Measurements from ENCODE around the gene HERC3. TPM values are rescaled to one million over a fixed set of nuclear protein-coding genes. Genes with fewer than 3 reads are reported as not detected.

HERC3 gene
- total and polyA plus RNA-seq, 10 of the 15 experiments (the other 5 are each of a cell fraction or from before 2014, with no cell fraction given) = 0.52 to 18.2 (median 2.8) TPM

DNA sequence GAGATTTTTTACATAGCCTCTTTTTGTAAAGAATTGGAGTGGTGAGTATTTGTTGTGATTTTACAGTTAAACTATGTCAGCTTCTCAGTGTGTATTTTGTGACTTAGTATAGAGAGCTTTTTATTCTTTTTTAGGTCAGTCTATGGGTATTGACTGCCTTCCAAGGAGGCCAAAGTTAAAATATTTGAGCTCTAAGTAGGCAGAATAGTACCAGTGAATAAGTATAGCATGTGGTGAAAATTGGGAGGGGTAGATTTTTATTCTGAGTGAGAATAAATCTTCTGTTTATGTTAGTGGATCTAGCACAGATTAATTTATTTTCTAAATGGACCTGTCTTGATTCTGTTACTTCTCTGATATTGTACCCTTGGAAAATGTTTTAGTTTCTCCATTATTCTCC, 37.5 kb downstream of the HERC3 start:
- Histone ChIP-seq H3K9ac (ENCODE audit: control insufficient read depth, insufficient read depth, low read length) (no peak overlapping the region), H3K4me2 (ENCODE audit: control insufficient read depth, insufficient read depth) (no peak overlapping the region), H3K4me1 (ENCODE audit: control insufficient read depth, insufficient read depth, low read length) (no peaks in the 10 kb centered on the region), H3K9me3 (replicated peaks; ENCODE audit: control insufficient read depth, insufficient read depth, low read length) (no peaks in the 10 kb centered on the region; the same call in 2 of the 3 replicates), H3K36me3 (ENCODE audit: control insufficient read depth in 2 of 2, insufficient read depth in 2 of 2, low read length in 1 of 2) (no peaks in the 10 kb centered on the region), H3K4me3 (no peak overlapping the region), H3K79me2 (ENCODE audit: control insufficient read depth, insufficient read depth, low read length) (no peaks in the 10 kb centered on the region), H3K27ac (ENCODE audit: control insufficient read depth, insufficient read depth) (no peak overlapping the region), H2AFZ (ENCODE audit: control insufficient read depth, low read depth, low read length) (no peak overlapping the region), H3K27me3 (replicated peaks in 1 of 2; ENCODE audit: control insufficient read depth in 2 of 2, insufficient read depth in 2 of 2, low read length in 1 of 2) (no peaks in the 10 kb centered on the region), H4K20me1 (ENCODE audit: control insufficient read depth, insufficient read depth) (no peaks in the 10 kb centered on the region)
- in situ Hi-C loops (cut with MboI) (no loop called here), intact Hi-C loops (cut with micrococcal nuclease; ENCODE audit: unreplicated experiment) (no loop called here)
- ChIA-PET SMC1A (ENCODE audit: uncharacterized antibody, unreplicated experiment) (no interaction called here), POLR2A (no interaction called here), CTCF (interaction anchor here (0.5 to 0.9 kb wide), 3 partner anchors 13 to 188 kb away, joined by 3 read pairs; no protein-coding TSS in a partner anchor), RAD21 (ENCODE audit: unreplicated experiment) (no interaction called here)
- DNase-seq (ENCODE audit: low read depth, low spot score) (no peak), FAIRE-seq (no peak), ATAC-seq (no peak)
- TF ChIP-seq BHLHE40 (IDR thresholded peaks at IDR 0.05; ENCODE audit: borderline replicate concordance in 1 of 2, low read depth in 2 of 2, low read length in 1 of 2) = no peak
- TF ChIP-seq NFIC (IDR thresholded peaks at IDR 0.05; ENCODE audit: low read depth, low read length) = no peak
- BruUV-seq (replicated peaks) = no TSS peak

DNA sequence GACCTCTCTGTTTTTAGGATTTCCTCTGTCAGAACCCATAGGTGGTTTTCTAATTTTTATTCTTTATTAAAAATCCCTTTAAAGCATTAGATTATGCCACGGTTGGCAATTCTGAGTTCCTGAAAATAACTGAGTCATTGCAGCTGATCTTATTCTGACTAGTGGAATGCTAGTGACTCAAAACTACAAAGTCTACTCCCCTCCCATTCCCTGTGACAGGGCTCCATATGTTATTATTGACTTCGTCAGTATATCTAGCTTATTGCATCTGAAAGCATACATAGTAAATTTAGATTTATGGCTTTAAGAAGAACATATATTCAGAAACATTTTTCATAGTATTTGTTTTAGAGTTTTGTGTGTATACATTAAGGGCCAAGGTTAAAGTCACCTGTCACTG, 38.5 kb downstream of the HERC3 start:
- no peak for FAIRE-seq
- TF ChIP-seq FOXM1 (IDR thresholded peaks at IDR 0.05; ENCODE audit: low read depth, low read length) = no peak
- no peak for TF ChIP-seq RELB (IDR thresholded peaks at IDR 0.05; ENCODE audit: low read depth)
- TF ChIP-seq ESRRA (IDR thresholded peaks at IDR 0.05; ENCODE audit: low read length) = no peak
- TF ChIP-seq RBBP5 (conservative IDR thresholded peaks at IDR 0.05) = no peak
- TF ChIP-seq PML (IDR thresholded peaks at IDR 0.05; ENCODE audit: low read length) = no peak
- no peak for TF ChIP-seq TCF12 (IDR thresholded peaks at IDR 0.05; ENCODE audit: low read depth, low read length)
- no peak for TF ChIP-seq MEF2B (IDR thresholded peaks at IDR 0.05; ENCODE audit: partially characterized antibody, poor library complexity, severe bottlenecking)
- TF ChIP-seq EED (IDR thresholded peaks at IDR 0.05; ENCODE audit: low read depth) = no peak
- TF ChIP-seq KAT2A (conservative IDR thresholded peaks at IDR 0.05; ENCODE audit: control insufficient read depth, low read depth, low read length) = no peak
- TF ChIP-seq HDAC6 (IDR thresholded peaks at IDR 0.05; ENCODE audit: unreplicated experiment) = no peak
- no peak for TF ChIP-seq CEBPZ (IDR thresholded peaks at IDR 0.05; ENCODE audit: low read depth, low read length)
- TF ChIP-seq MEF2A (IDR thresholded peaks at IDR 0.05; ENCODE audit: insufficient read depth, low read depth, low read length) = no peak

More for the DNA sequence above, 38.5 kb downstream of the HERC3 start:
- Histone ChIP-seq H4K20me1 (ENCODE audit: control insufficient read depth, insufficient read depth) (no peaks in the 10 kb centered on the region), H3K4me1 (ENCODE audit: control insufficient read depth, insufficient read depth, low read length) (no peaks in the 10 kb centered on the region), H3K9me3 (replicated peaks; ENCODE audit: control insufficient read depth, insufficient read depth, low read length) (no peaks in the 10 kb centered on the region; the same call in 2 of the 3 replicates), H3K36me3 (ENCODE audit: control insufficient read depth in 2 of 2, insufficient read depth in 2 of 2, low read length in 1 of 2) (no peaks in the 10 kb centered on the region), H3K79me2 (ENCODE audit: control insufficient read depth, insufficient read depth, low read length) (no peaks in the 10 kb centered on the region), H3K4me3 (no peak overlapping the region), H2AFZ (ENCODE audit: control insufficient read depth, low read depth, low read length) (no peak overlapping the region), H3K4me2 (ENCODE audit: control insufficient read depth, insufficient read depth) (no peak overlapping the region), H3K27ac (ENCODE audit: control insufficient read depth, insufficient read depth) (no peak overlapping the region), H3K27me3 (replicated peaks in 1 of 2; ENCODE audit: control insufficient read depth in 2 of 2, insufficient read depth in 2 of 2, low read length in 1 of 2) (no peaks in the 10 kb centered on the region), H3K9ac (ENCODE audit: control insufficient read depth, insufficient read depth, low read length) (no peak overlapping the region)
- 39% methylated on average over 2 of the region's 2 CpGs for WGBS (ENCODE audit: insufficient coverage, insufficient replicate concordance, low lambda C conversion rate, missing lambda C conversion rate)
- CTCF ChIA-PET = interaction anchor here (0.8 kb wide), 1 partner anchor 187 kb away, joined by 3 read pairs; no protein-coding TSS in a partner anchor
- POLR2A ChIA-PET = no interaction called here
- ATAC-seq = no peak
- in situ Hi-C loops (cut with MboI) = no loop called here
- RAD21 ChIA-PET (ENCODE audit: unreplicated experiment) = no interaction called here
- no TSS peak for BruUV-seq (replicated peaks)
- intact Hi-C loops (cut with micrococcal nuclease; ENCODE audit: unreplicated experiment) = no loop called here
- DNase-seq (ENCODE audit: low read depth, low spot score) = no peak
- SMC1A ChIA-PET (ENCODE audit: uncharacterized antibody, unreplicated experiment) = no interaction called here
